K562 (cell line): Measurements from ENCODE around the gene ZBTB24. TPM values are rescaled to one million over a fixed set of nuclear protein-coding genes. Genes with fewer than 3 reads are reported as not detected.
A peak's percentile ranks its signal among the peaks of the same experiment; 100 is the strongest.

Experiments
- CSDE1 ChIP-seq, 2 experiments: fragments of 450-650 bp; IDR thresholded peaks; 2 replicates each; pipeline ENCODE4 v1.6.1; 2016; ENCODE audit warnings: mild to moderate bottlenecking in 1 of 2
- EZH2 ChIP-seq: IDR thresholded peaks from 2 replicates; pipeline ENCODE4 v1.6.1; 2012; ENCODE audit warnings: low read depth, mild to moderate bottlenecking, inconsistent platforms, low read length, borderline replicate concordance
- FOXA3 ChIP-seq, 2 experiments: fragments of 450-650 bp in 1 of 2; sonication (generic) in 1 of 2; formaldehyde crosslinking; IDR thresholded peaks in 1 of 2; conservative IDR thresholded peaks in 1 of 2; 2 replicates each; pipeline versions ENCODE4 v1.4.0 to v1.8.0; 2020 to 2022; ENCODE audit warnings: mild to moderate bottlenecking in 2 of 2, missing genetic modification reagents in 1 of 2
- GATAD2A ChIP-seq: fragments of 450-650 bp; IDR thresholded peaks from 2 replicates; pipeline ENCODE4 v1.6.1; 2017
- KLF1 ChIP-seq: fragments of 450-650 bp; IDR thresholded peaks from 2 replicates; pipeline ENCODE4 v1.6.1; 2016; ENCODE audit warnings: missing genetic modification characterization, missing compliant biosample characterization
- L3MBTL2 ChIP-seq: fragments of 450-650 bp; IDR thresholded peaks from 2 replicates; pipeline ENCODE4 v1.6.1; 2016; ENCODE audit warnings: mild to moderate bottlenecking, moderate library complexity
- NFE2 ChIP-seq: IDR thresholded peaks from 2 replicates; pipeline ENCODE4 v1.6.1; 2014; ENCODE audit warnings: antibody characterized with exemption, low read depth
- NR1H2 ChIP-seq: sonication (generic); formaldehyde crosslinking; IDR thresholded peaks from 2 replicates; pipeline ENCODE4 v1.4.0; 2020; ENCODE audit warnings: mild to moderate bottlenecking, missing genetic modification reagents
- NRF1 ChIP-seq, 2 experiments: fragments of 450-650 bp; IDR thresholded peaks in 1 of 2; conservative IDR thresholded peaks in 1 of 2; 2 replicates each; pipeline ENCODE4 v1.6.1; 2014; ENCODE audit warnings: mild to moderate bottlenecking in 2 of 2
- PYGO2 ChIP-seq: fragments of 450-650 bp; IDR thresholded peaks from 2 replicates; pipeline ENCODE4 v1.6.1; 2016; ENCODE audit warnings: mild to moderate bottlenecking, missing genetic modification characterization, moderate library complexity, missing compliant biosample characterization
- RAD21 ChIP-seq, 2 experiments: fragments of 250-450 bp in 1 of 2; fragments of 450-650 bp in 1 of 2; sonication (Bioruptor Pico) in 1 of 2; formaldehyde crosslinking in 1 of 2; IDR thresholded peaks in 1 of 2; conservative IDR thresholded peaks in 1 of 2; 2 replicates each; pipeline versions ENCODE4 v1.4.0 to v1.8.0; 2020 to 2022; ENCODE audit warnings: mild to moderate bottlenecking in 2 of 2, moderate library complexity in 1 of 2
- RBBP5 ChIP-seq: fragments of 200-600 bp; sonication (generic); IDR thresholded peaks from 2 replicates; pipeline ENCODE4 v1.6.1; 2012; ENCODE audit warnings: borderline replicate concordance, mild to moderate bottlenecking, low read length, control low read depth, inconsistent platforms; ENCODE audit not compliant: insufficient read depth, poor library complexity, severe bottlenecking
- TEAD1 ChIP-seq, 2 experiments: fragments of 450-650 bp in 1 of 2; sonication (generic) in 1 of 2; formaldehyde crosslinking; IDR thresholded peaks; 2 replicates each; pipeline versions ENCODE4 v1.4.0 to v1.8.0; 2020 to 2022; ENCODE audit warnings: mild to moderate bottlenecking in 2 of 2, missing genetic modification reagents in 1 of 2
- TSHZ1 ChIP-seq: fragments of 250-450 bp; sonication (Bioruptor Pico); IDR thresholded peaks from 2 replicates; pipeline ENCODE4 v1.4.0; 2020; ENCODE audit warnings: mild to moderate bottlenecking, moderate library complexity
- WHSC1 ChIP-seq: IDR thresholded peaks from one replicate; pipeline ENCODE4 v1.6.1; 2012; ENCODE audit warnings: low read length, control low read depth, inconsistent platforms
- ZFP30 ChIP-seq: fragments of 250-450 bp; sonication (Bioruptor Pico); IDR thresholded peaks from 2 replicates; pipeline ENCODE4 v1.8.0; 2022; ENCODE audit warnings: moderate library complexity, mild to moderate bottlenecking, inconsistent platforms, borderline replicate concordance
- ZNF695 ChIP-seq: fragments of 450-650 bp; formaldehyde crosslinking; IDR thresholded peaks from 2 replicates; pipeline ENCODE4 v1.4.0; 2020; ENCODE audit warnings: mild to moderate bottlenecking, moderate library complexity
- polyA plus RNA-seq, 8 experiments: library from polyadenylated mRNA; depleted of rRNA in 4 of 8; stranded (reverse) in 5 of 8; unstranded in 3 of 8; fragments of >200 nt; fragmentation: Nextera tagmentation in 2 of 8; fragmentation: Illumina TruSeq in 1 of 8; extraction: Ambion mirVana in 2 of 8; extraction: Trizol in 1 of 8; gene quantifications; 2 replicates each; pipeline versions ENCODE4 v1.2.1 to v1.2.3, GENCODE V29; 2011 to 2014; ENCODE audit warnings: inconsistent platforms in 1 of 8, missing spikeins in 1 of 8
- total RNA-seq, 7 experiments: library from RNA; depleted of rRNA in 6 of 7; stranded (reverse); fragments of >200 nt in 6 of 7; fragmentation: Illumina TruSeq in 2 of 7; extraction: Trizol in 2 of 7; gene quantifications; 2 replicates each; pipeline versions ENCODE4 v1.2.1 to v1.2.3, GENCODE V29; 2011 to 2021; ENCODE audit warnings: low replicate concordance in 1 of 7

ZBTB24 gene
- total and polyA plus RNA-seq, 9 of the 15 experiments (the other 6 are each of a cell fraction or from before 2014, with no cell fraction given) = 2.0 to 16.7 (median 8.3) TPM

DNA sequence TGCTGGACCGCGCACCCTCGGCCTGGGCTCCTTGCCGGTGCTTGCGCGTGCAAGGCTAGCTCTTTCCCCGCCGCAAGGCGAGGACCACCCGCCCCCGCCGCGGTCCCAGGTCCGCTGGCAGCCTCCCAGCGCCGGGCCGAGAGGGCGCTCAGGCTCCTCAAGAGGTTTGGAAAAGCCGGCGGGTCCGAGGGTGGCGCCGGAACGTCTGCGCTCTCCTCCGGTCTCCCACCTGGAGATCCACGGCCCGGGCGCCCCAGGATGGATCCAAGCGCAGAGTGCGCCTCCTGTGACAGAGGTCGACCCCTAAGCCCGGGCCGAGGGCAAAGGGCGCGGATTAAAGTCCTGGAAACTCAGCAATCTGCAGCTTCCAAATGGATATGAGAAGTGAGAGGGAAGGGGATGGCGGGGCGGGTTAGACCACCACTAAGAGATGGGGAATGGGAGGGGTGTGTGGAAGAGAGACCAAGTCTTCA lies 26.9 kb downstream of the ZBTB24 start (continued):
- TF ChIP-seq ZFP30 (CRISPR knock-in tag) = no peak
- no peak for TF ChIP-seq CSDE1 (IDR thresholded peaks at IDR 0.05)
- TF ChIP-seq KLF1 (tag) = peak; percentile 78; the same call in 1 of the 2 replicates
- no peak for TF ChIP-seq TSHZ1
- peak in 1 of 2 experiments; percentile 33; a peak in 1 of 4 replicates for TF ChIP-seq RAD21 (CRISPR knock-in tag; conservative IDR thresholded peaks at IDR 0.05 in 1 of 2, IDR thresholded peaks at IDR 0.05 in 1 of 2)
- TF ChIP-seq PYGO2 = no peak
- no peak for TF ChIP-seq NFE2
- TF ChIP-seq RBBP5 = peak; percentile 58
- no peak for TF ChIP-seq NR1H2 (CRISPR knock-in tag)
- TF ChIP-seq EZH2 = no peak
- TF ChIP-seq L3MBTL2 = peak; percentile 25; the same call in 1 of the 2 replicates
- TF ChIP-seq FOXA3 (CRISPR knock-in tag; conservative IDR thresholded peaks at IDR 0.05 in 1 of 2, IDR thresholded peaks at IDR 0.05 in 1 of 2) = 0 out of 4 replicates have a peak, but pooled peaks of 1 of the 2 experiments have one; percentile 33
- TF ChIP-seq ZNF695 (CRISPR knock-in tag) = no peak
- no peak for TF ChIP-seq WHSC1
- 0 out of 4 replicates have a peak, but pooled peaks of 1 of the 2 experiments have one; percentile 16 for TF ChIP-seq NRF1 (conservative IDR thresholded peaks at IDR 0.05 in 1 of 2, IDR thresholded peaks at IDR 0.05 in 1 of 2)
- TF ChIP-seq TEAD1 (CRISPR knock-in tag; IDR thresholded peaks at IDR 0.05) = peak in 1 of 2 experiments; percentile 41; a peak in 1 of 4 replicates
- peak; percentile 58; the same call in 1 of the 2 replicates for TF ChIP-seq GATAD2A
